Endothelial cell of umbilical vein (primary cell): Measurements from ENCODE around the gene FAM219A. TPM values are rescaled to one million over a fixed set of nuclear protein-coding genes. Genes with fewer than 3 reads are reported as not detected.

Source experiments
- BruUV-seq: library from RNA; stranded (reverse); fragments of 400-500 nt; replicated peaks from 2 replicates; lab custom pipeline; 2021; lab: Mats Ljungman, UMichigan
- CTCF ChIA-PET: fragments of 300-600, 350-600 bp; sonication (Branson Sonifier 250); formaldehyde crosslinking; loops from one replicate; lab custom pipeline; 2021; ENCODE audit warnings: antibody characterized with exemption, inconsistent platforms; lab: Charles Lee
- POLR2A ChIA-PET: fragments of 300-600, 350-600 bp; sonication (Branson Sonifier 250); formaldehyde crosslinking; loops from one replicate; lab custom pipeline; 2021; ENCODE audit warnings: antibody characterized with exemption, inconsistent platforms; lab: Charles Lee
- DNase-seq: peaks from one replicate; pipeline ENCODE4 v3.0.0-alpha.2; 2011; ENCODE audit warnings: low read depth, low spot score
- FAIRE-seq: peaks from 2 replicates; lab custom pipeline; 2011; peaks lifted over from hg19 to GRCh38; lab: Jason Lieb, UNC
- H2AFZ ChIP-seq: 2 replicates; pipeline ENCODE4 v1.6.0; 2012; ENCODE audit warnings: low read depth, low read length, control low read depth, inconsistent platforms
- H3K27ac ChIP-seq: 2 replicates; pipeline ENCODE4 v1.5.1; 2011; ENCODE audit warnings: low read depth, mild to moderate bottlenecking, control low read depth, low read length, moderate library complexity; ENCODE audit not compliant: insufficient read depth
- H3K27me3 ChIP-seq, 2 experiments: 2 replicates each; pipeline versions ENCODE4 v1.6.0 to v1.6.1; 2011; ENCODE audit warnings: low read length in 2 of 2, mixed read lengths in 1 of 2; ENCODE audit not compliant: control insufficient read depth in 2 of 2, insufficient read depth in 2 of 2
- H3K36me3 ChIP-seq, 2 experiments: 2 replicates in 1 of 2; 3 replicates in 1 of 2; pipeline ENCODE4 v1.5.1; 2011; ENCODE audit warnings: low read length in 2 of 2, mild to moderate bottlenecking in 1 of 2, moderate library complexity in 1 of 2; ENCODE audit not compliant: control insufficient read depth in 2 of 2, insufficient read depth in 2 of 2; ENCODE audit errors: extremely low read depth in 1 of 2
- H3K4me1 ChIP-seq: 3 replicates; pipeline ENCODE4 v1.5.1; 2011; ENCODE audit warnings: mild to moderate bottlenecking, low read length; ENCODE audit not compliant: control insufficient read depth, insufficient read depth; ENCODE audit errors: extremely low read depth
- H3K4me2 ChIP-seq: 2 replicates; pipeline ENCODE4 v1.6.1; 2011; ENCODE audit warnings: low read length, control low read depth, mixed read lengths; ENCODE audit not compliant: insufficient read depth
- H3K4me3 ChIP-seq, 3 experiments: fragments of 200-600 bp in 1 of 3; sonication (generic), shearing (Covaris generic) in 1 of 3; replicated peaks in 1 of 3; 2 replicates each; pipeline ENCODE4 v1.5.1; 2011 to 2016; ENCODE audit warnings: control low read depth in 3 of 3, low read length in 3 of 3, mild to moderate bottlenecking in 2 of 3, inconsistent platforms in 1 of 3, low read depth in 1 of 3, moderate library complexity in 1 of 3; ENCODE audit not compliant: insufficient read depth in 1 of 3
- H3K79me2 ChIP-seq: 2 replicates; pipeline ENCODE4 v1.6.0; 2012; ENCODE audit warnings: low read length, inconsistent platforms; ENCODE audit not compliant: control insufficient read depth, insufficient read depth
- H3K9ac ChIP-seq: replicated peaks from 2 replicates; pipeline ENCODE3; 2011; ENCODE audit warnings: low read length, control low read depth; ENCODE audit not compliant: insufficient read depth; ENCODE audit errors: extremely low read depth
- H3K9me1 ChIP-seq: replicated peaks from 3 replicates; pipeline ENCODE4 v1.6.0; 2011; ENCODE audit warnings: mild to moderate bottlenecking, low read length; ENCODE audit not compliant: control insufficient read depth, insufficient read depth; ENCODE audit errors: extremely low read depth
- H3K9me3 ChIP-seq: replicated peaks from 2 replicates; pipeline ENCODE4 v1.5.1; 2012; ENCODE audit warnings: low read length, inconsistent platforms; ENCODE audit not compliant: control insufficient read depth, insufficient read depth
- H4K20me1 ChIP-seq: replicated peaks from 2 replicates; pipeline ENCODE3; 2011; ENCODE audit warnings: mild to moderate bottlenecking, low read length; ENCODE audit not compliant: control insufficient read depth, insufficient read depth; ENCODE audit errors: extremely low read depth
- CTCF ChIP-seq, 2 donors: IDR thresholded peaks; 1 replicate in 1 of 2; 2 replicates in 1 of 2; pipeline ENCODE4 v1.5.1; 2011; ENCODE audit warnings: low read length in 2 of 2, mild to moderate bottlenecking in 2 of 2, moderate library complexity in 2 of 2, control low read depth in 1 of 2, inconsistent platforms in 1 of 2, low read depth in 1 of 2; ENCODE audit not compliant: insufficient read depth in 1 of 2; ENCODE audit errors: extremely low read depth in 1 of 2
- EZH2 ChIP-seq: IDR thresholded peaks from 2 replicates; pipeline ENCODE4 v1.6.1; 2012; ENCODE audit warnings: borderline replicate concordance, low read depth, mild to moderate bottlenecking, moderate library complexity, low read length, inconsistent platforms; ENCODE audit not compliant: severe bottlenecking
- FOS ChIP-seq: IDR thresholded peaks from 2 replicates; pipeline ENCODE4 v1.6.1; 2011; ENCODE audit warnings: mild to moderate bottlenecking, low read length, moderate library complexity, borderline replicate concordance; ENCODE audit not compliant: insufficient read depth
- GATA2 ChIP-seq: IDR thresholded peaks from 2 replicates; pipeline ENCODE4 v1.7.0; 2011; ENCODE audit warnings: low read depth, mild to moderate bottlenecking, moderate library complexity, mixed read lengths, low read length; ENCODE audit not compliant: insufficient read length, insufficient read depth
- JUN ChIP-seq: IDR thresholded peaks from 2 replicates; pipeline ENCODE4 v1.6.1; 2011; ENCODE audit warnings: borderline replicate concordance, low read depth; ENCODE audit not compliant: insufficient read length, insufficient read depth
- MAX ChIP-seq: IDR thresholded peaks from 2 replicates; pipeline ENCODE4 v1.6.1; 2011; ENCODE audit not compliant: insufficient read depth, insufficient read length
- MYC ChIP-seq: IDR thresholded peaks from one replicate; pipeline ENCODE4 v1.6.1; 2011; ENCODE audit warnings: mild to moderate bottlenecking, low read depth, low read length
- POLR2A ChIP-seq: IDR thresholded peaks from 2 replicates; pipeline ENCODE4 v1.6.1; 2012; ENCODE audit warnings: low read depth, mild to moderate bottlenecking, control low read depth, low read length
- POLR2AphosphoS5 ChIP-seq: IDR thresholded peaks from 2 replicates; pipeline ENCODE4 v1.6.1; 2012; ENCODE audit warnings: low read depth, mild to moderate bottlenecking, control low read depth, low read length, moderate library complexity; ENCODE audit not compliant: insufficient read depth
- dilution Hi-C: fragments of 300-500 bp; cut with MboI; formaldehyde crosslinking; loops from one replicate; pipeline ENCODE4 v1.15.0; 2019; ENCODE audit warnings: low sequenced_read_pairs; ENCODE audit not compliant: extremely low pct_ligation_motif_present
- intact Hi-C: fragments of 100-400 bp; cut with micrococcal nuclease; formaldehyde crosslinking; loops from one replicate; pipeline ENCODE4 v1.10.0; 2022
- polyA plus RNA-seq, 4 experiments: library from polyadenylated mRNA; depleted of rRNA in 3 of 4; stranded (reverse) in 3 of 4; unstranded in 1 of 4; fragments of >200 nt; gene quantifications; 2 replicates each; pipeline versions ENCODE4 v1.2.1 to v1.2.3, GENCODE V29; 2011 to 2012; ENCODE audit warnings: missing spikeins in 1 of 4
- total RNA-seq: library from RNA; stranded (reverse); gene quantifications from 2 replicates; pipeline ENCODE4 v1.2.3, GENCODE V29; 2021

FAM219A gene
- total and polyA plus RNA-seq, 2 donors (not counting 3 experiments of a cell fraction or from before 2014, with no cell fraction given), result 18.1 to 35.7 TPM

GRCh38 chr9:34384368-34385165 lies 73.8 kb downstream of the FAM219A start:
- Histone ChIP-seq H3K36me3 (no peaks in the 10 kb centered on the region), H3K27me3 (peaks cover 0 to 4% of the 10 kb centered on the region in 2 experiments), H3K4me3 (no peak overlapping the region), H3K9me3 (no peaks in the 10 kb centered on the region), H4K20me1 (no peaks in the 10 kb centered on the region), H3K79me2 (no peaks in the 10 kb centered on the region), H3K9ac (no peak overlapping the region), H3K9me1 (no peaks in the 10 kb centered on the region), H3K4me2 (no peak overlapping the region), H3K27ac (no peak overlapping the region), H3K4me1 (peaks cover 8% of the 10 kb centered on the region), H2AFZ (no peak overlapping the region)
- TF ChIP-seq CTCF (IDR thresholded peaks at IDR 0.05; ENCODE audit: extremely low read depth in 1 of 2, insufficient read depth in 1 of 2, low read depth in 1 of 2, low read length in 2 of 2), result no peak
- TF ChIP-seq POLR2AphosphoS5, result no peak
- no peak for TF ChIP-seq JUN
- TF ChIP-seq EZH2, result no peak
- TF ChIP-seq FOS, result no peak
- TF ChIP-seq GATA2, result no peak
- TF ChIP-seq MYC, result no peak
- TF ChIP-seq POLR2A, result no peak
- TF ChIP-seq MAX, result no peak
- intact Hi-C loops (no loop called here), dilution Hi-C loops (no loop called here)
- BruUV-seq, result no TSS peak
- FAIRE-seq, result no peak
- no peak for DNase-seq
- CTCF ChIA-PET, result no interaction called here
- POLR2A ChIA-PET, result interaction anchor here (0.7 kb wide), 1 partner anchor 120 kb away, joined by 3 read pairs; no protein-coding TSS in a partner anchor
